HL-60 (cell line): ENCODE measurements around the gene CCDC92.

Experiments used
- DNase-seq, 2 experiments: peaks; one replicate each; pipeline ENCODE4 v3.0.0-alpha.2; 2010 to 2020; ENCODE audit warnings: low read depth in 1 of 2, low spot score in 1 of 2
- H3K27ac ChIP-seq: fragments of 250-450 bp; sonication (Bioruptor Pico); replicated peaks from 2 replicates; pipeline ENCODE4 v1.5.1; 2020; ENCODE audit warnings: mild to moderate bottlenecking, moderate library complexity
- H3K27me3 ChIP-seq: fragments of 250-450 bp; sonication (Bioruptor Pico); 2 replicates; pipeline ENCODE4 v1.5.1; 2021; ENCODE audit warnings: mild to moderate bottlenecking, moderate library complexity; ENCODE audit not compliant: insufficient read depth, poor library complexity, severe bottlenecking
- H3K4me3 ChIP-seq: replicated peaks from 2 replicates; pipeline ENCODE4 v1.5.1; 2011; ENCODE audit warnings: mild to moderate bottlenecking, control low read depth, low read length; ENCODE audit not compliant: insufficient read depth
- CTCF ChIP-seq: IDR thresholded peaks from one replicate; pipeline ENCODE4 v1.5.1; 2011; ENCODE audit warnings: low read length, control low read depth, inconsistent platforms; ENCODE audit not compliant: insufficient read depth
- GABPA ChIP-seq: IDR thresholded peaks from 2 replicates; pipeline ENCODE4 v1.6.1; 2012; ENCODE audit warnings: low read depth
- POLR2AphosphoS5 ChIP-seq: IDR thresholded peaks from 2 replicates; pipeline ENCODE4 v1.6.1; 2012; ENCODE audit warnings: low read depth
- REST ChIP-seq: IDR thresholded peaks from 2 replicates; pipeline ENCODE4 v1.6.1; 2012; ENCODE audit warnings: low read depth; ENCODE audit not compliant: insufficient replicate concordance
- SPI1 ChIP-seq: IDR thresholded peaks from 2 replicates; pipeline ENCODE4 v1.6.1; 2012; ENCODE audit warnings: low read depth, mild to moderate bottlenecking, borderline replicate concordance

Gene CCDC92

GRCh38 chr12:124020514-124020949, 47.9 kb upstream of the CCDC92 start:
- DNase-seq: no peak
- H3K27ac ChIP-seq: no peak overlapping the region
- H3K4me3 ChIP-seq: no peak overlapping the region
- no peak for TF ChIP-seq POLR2AphosphoS5
- no peak for TF ChIP-seq SPI1
- no peak for TF ChIP-seq REST
- no peaks in the 10 kb centered on the region for H3K27me3 ChIP-seq

GRCh38 chr12:124019115-124019514, 46.5 kb upstream of the CCDC92 start:
- Histone ChIP-seq H3K4me3 (no peak overlapping the region), H3K27ac (no peak overlapping the region), H3K27me3 (peaks cover 2% of the 10 kb centered on the region)
- TF ChIP-seq REST: no peak
- TF ChIP-seq GABPA: no peak
- DNase-seq: no peak

GRCh38 chr12:124018539-124018938, 45.9 kb upstream of the CCDC92 start:
- Histone ChIP-seq H3K27me3 (peaks cover 2% of the 10 kb centered on the region), H3K4me3 (no peak overlapping the region), H3K27ac (no peak overlapping the region)
- no peak for TF ChIP-seq POLR2AphosphoS5
- no peak for TF ChIP-seq CTCF
- no peak for TF ChIP-seq REST
- no peak for TF ChIP-seq SPI1
- TF ChIP-seq GABPA: no peak
- DNase-seq: no peak

GRCh38 chr12:124017064-124017463, 44.4 kb upstream of the CCDC92 start:
- TF ChIP-seq GABPA (no peak), SPI1 (no peak), REST (no peak), POLR2AphosphoS5 (no peak), CTCF (no peak)
- peaks cover 2% of the 10 kb centered on the region for H3K27me3 ChIP-seq
- DNase-seq: no peak
- no peak overlapping the region for H3K4me3 ChIP-seq
- no peak overlapping the region for H3K27ac ChIP-seq
